GM23338 (cell line): ENCODE results near the gene BRDT.

Experiments
- CREB1 ChIP-seq: fragments of 250-450 bp; sonication (Bioruptor Pico); IDR thresholded peaks from 2 replicates; pipeline ENCODE4 v1.5.0; 2020; ENCODE audit warnings: low read depth, mild to moderate bottlenecking, moderate library complexity
- ETS1 ChIP-seq: IDR thresholded peaks from 2 replicates; pipeline ENCODE4 v1.6.1; 2016; ENCODE audit warnings: antibody characterized with exemption
- EZH2 ChIP-seq: fragments of 200-600 bp; sonication (generic); IDR thresholded peaks from one replicate; pipeline ENCODE4 v1.8.0; 2017; ENCODE audit warnings: antibody characterized with exemption, mild to moderate bottlenecking, low read depth; ENCODE audit not compliant: unreplicated experiment
- JUNB ChIP-seq: IDR thresholded peaks from one replicate; pipeline ENCODE4 v1.6.1; 2016; ENCODE audit warnings: antibody characterized with exemption; ENCODE audit not compliant: unreplicated experiment
- TF ChIP-seq, protein P1 (sequence below), 2 experiments: fragments of 200-600 bp in 1 of 2; sonication (generic) in 1 of 2; conservative IDR thresholded peaks; 2 replicates each; pipeline versions ENCODE4 v1.5.1 to v1.6.1; 2016 to 2017; ENCODE audit warnings: antibody characterized with exemption in 2 of 2, low read depth in 2 of 2, mild to moderate bottlenecking in 2 of 2, moderate library complexity in 1 of 2

DNA sequence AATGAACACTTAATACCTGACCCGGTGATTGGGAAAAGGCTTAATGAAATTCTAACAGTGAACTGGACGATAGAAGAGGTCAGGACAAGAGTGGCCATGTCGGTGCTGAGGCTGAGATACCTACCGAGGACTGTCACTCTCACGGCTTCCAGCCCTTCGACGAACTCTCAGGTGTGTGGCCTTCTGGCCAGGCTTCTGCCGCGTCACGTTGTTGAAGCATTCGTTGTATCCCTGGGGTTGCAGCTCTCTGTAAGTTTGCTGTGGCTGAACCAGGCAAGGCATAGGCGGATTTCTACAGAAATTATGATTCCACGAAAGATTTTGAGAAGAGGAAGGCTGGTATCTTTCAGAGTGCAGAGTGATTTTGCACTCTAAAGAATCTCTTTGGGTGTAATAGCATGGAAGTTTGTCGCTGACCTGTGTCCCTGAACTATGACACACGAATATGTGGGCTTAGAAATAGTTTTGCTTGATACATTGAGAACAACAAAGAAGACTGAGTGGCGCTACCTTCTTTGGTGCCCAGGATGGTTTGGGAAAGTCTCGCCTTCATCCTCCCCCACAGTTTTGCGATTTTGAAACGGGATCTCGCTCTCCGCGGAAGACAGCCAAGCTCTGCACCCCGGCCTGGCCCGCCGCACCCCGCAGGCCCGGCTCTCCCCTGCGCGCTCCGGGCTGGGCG, 80.2 kb downstream of the BRDT start:
- TF ChIP-seq, protein P1, sequence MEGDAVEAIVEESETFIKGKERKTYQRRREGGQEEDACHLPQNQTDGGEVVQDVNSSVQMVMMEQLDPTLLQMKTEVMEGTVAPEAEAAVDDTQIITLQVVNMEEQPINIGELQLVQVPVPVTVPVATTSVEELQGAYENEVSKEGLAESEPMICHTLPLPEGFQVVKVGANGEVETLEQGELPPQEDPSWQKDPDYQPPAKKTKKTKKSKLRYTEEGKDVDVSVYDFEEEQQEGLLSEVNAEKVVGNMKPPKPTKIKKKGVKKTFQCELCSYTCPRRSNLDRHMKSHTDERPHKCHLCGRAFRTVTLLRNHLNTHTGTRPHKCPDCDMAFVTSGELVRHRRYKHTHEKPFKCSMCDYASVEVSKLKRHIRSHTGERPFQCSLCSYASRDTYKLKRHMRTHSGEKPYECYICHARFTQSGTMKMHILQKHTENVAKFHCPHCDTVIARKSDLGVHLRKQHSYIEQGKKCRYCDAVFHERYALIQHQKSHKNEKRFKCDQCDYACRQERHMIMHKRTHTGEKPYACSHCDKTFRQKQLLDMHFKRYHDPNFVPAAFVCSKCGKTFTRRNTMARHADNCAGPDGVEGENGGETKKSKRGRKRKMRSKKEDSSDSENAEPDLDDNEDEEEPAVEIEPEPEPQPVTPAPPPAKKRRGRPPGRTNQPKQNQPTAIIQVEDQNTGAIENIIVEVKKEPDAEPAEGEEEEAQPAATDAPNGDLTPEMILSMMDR (conservative IDR thresholded peaks at IDR 0.05; ENCODE audit: low read depth in 2 of 2): no peak
- TF ChIP-seq JUNB: no peak
- no peak for TF ChIP-seq ETS1
- peak; percentile 39; the same call in 1 of the 2 replicates for TF ChIP-seq CREB1 (CRISPR knock-in tag)
- TF ChIP-seq EZH2: no peak
